Fibroblast of skin of scalp (primary cell): Measurements from ENCODE around the gene MIPOL1.
"Not testable (repeated sequence)": the region's sequence is repeated elsewhere in the genome, so short reads cannot be mapped to it uniquely, and the experiment has no call there.

ENCODE experiments used
- DNase-seq: peaks from one replicate; pipeline ENCODE4 v3.0.0-alpha.2; 2013

The MIPOL1 gene

GRCh38 chr14:37551119-37551518, 353.4 kb downstream of the MIPOL1 start:
- DNase-seq: no peak

- DNase-seq: no peak
Measured at GRCh38 chr14:37553935-37554550, 356.3 kb downstream of the MIPOL1 start.

GRCh38 chr14:37555596-37555995, 357.9 kb downstream of the MIPOL1 start:
- DNase-seq: not testable (repeated sequence)

DNA sequence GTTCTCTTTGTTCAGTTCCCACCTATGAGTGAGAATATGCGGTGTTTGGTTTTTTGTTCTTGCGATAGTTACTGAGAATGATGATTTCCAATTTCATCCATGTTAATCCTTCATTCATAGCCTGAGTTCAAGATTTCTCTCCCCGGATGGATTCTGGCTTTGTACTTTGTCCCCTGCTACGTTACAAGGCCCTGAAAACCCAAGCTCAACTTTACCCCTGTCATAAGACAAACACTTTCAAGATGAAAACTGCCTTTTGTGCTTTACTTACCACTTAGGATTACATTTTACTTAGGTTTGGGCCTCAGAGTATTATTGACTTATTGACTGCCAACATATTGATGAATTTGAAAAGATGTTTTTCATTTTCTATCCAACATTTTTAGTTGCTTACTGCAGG, 361.0 kb downstream of the MIPOL1 start:
- DNase-seq: no peak

- DNase-seq: no peak
Measured at GRCh38 chr14:37559386-37559785, 361.6 kb downstream of the MIPOL1 start.

DNA sequence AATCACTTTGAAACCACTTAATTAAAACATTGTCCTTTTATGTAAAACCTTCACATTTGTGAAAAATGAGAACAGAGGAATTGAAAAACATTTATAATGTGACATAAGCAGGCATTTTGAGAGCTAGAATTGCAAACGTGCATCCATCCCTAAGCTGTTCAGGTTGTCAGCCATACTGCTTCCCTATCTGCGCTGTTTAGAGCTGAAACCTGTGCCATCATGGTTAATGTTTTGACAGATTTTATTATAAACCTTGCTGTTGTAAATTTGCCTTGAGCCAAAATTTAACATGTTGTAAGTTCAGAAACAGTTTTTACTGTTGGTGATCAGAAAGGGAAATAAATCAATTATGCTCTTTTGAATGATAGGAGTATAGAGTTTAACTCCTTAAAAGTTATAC, 365.5 kb downstream of the MIPOL1 start:
- no peak for DNase-seq

DNA sequence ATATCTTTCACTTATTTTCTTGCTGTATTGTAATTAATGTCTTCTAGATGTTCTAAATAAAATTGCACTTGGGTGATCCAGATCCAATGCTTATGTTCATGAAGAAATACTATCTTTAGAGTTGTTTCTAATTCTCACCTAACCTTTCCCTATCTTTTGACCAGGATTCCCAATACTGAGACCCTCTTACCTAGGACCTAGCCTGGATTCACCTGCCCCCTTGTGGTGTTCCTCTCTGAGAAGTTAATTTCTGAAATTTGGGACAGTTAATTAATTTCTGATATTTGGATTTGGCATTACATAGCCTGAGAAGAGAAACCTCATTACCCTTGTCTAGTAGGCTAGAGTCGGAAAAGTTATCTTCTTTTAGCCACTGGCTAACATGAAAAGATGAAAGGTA, 367.8 kb downstream of the MIPOL1 start:
- DNase-seq: no peak

- DNase-seq: no peak
Measured at GRCh38 chr14:37566811-37567371, 369.2 kb downstream of the MIPOL1 start.

DNA sequence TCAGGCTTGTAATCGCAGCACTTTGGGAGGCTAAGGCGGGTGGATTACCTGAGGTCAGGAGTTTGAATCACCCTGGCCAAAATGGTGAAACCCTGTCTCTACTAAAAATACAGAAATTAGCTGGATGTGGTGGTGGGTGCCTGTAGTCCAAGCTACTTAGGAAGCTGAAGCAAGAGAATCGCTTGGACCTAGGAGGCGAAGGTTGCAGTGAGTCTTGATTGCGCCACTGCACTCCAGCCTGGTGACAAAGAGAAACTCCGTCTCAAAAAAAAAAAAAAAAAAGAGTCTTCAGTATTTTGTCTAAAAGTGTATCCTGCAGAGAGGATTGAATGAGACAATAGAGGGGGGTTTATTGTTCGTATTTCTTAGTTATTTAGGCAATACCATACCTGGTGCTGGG, 372.0 kb downstream of the MIPOL1 start:
- DNase-seq: no peak

- DNase-seq: no peak
Measured at GRCh38 chr14:37571391-37571790, 373.7 kb downstream of the MIPOL1 start.

- DNase-seq: peak; percentile 33
Measured at GRCh38 chr14:37573356-37573755, 375.6 kb downstream of the MIPOL1 start.

DNA sequence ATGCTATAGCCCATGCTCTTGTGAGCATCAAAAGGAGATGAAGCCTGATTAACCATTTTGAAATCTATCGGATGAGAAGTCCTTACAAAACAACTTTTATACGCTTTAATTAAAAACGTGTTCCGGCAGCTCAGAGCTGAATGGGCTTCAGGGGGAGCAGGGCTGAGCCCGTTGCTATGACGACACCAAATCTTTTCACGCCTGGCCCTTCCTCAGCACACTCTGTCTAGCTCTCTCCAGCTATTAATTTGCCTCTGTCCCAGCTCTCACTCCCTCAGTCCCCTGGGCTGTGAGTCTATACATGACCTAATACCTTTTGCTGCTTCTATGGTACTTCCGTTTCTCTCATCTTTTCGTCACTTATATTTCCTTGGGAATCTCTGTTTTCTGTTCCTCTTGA, 381.5 kb downstream of the MIPOL1 start:
- DNase-seq: no peak

GRCh38 chr14:37580146-37580545, 382.4 kb downstream of the MIPOL1 start:
- no peak for DNase-seq

DNA sequence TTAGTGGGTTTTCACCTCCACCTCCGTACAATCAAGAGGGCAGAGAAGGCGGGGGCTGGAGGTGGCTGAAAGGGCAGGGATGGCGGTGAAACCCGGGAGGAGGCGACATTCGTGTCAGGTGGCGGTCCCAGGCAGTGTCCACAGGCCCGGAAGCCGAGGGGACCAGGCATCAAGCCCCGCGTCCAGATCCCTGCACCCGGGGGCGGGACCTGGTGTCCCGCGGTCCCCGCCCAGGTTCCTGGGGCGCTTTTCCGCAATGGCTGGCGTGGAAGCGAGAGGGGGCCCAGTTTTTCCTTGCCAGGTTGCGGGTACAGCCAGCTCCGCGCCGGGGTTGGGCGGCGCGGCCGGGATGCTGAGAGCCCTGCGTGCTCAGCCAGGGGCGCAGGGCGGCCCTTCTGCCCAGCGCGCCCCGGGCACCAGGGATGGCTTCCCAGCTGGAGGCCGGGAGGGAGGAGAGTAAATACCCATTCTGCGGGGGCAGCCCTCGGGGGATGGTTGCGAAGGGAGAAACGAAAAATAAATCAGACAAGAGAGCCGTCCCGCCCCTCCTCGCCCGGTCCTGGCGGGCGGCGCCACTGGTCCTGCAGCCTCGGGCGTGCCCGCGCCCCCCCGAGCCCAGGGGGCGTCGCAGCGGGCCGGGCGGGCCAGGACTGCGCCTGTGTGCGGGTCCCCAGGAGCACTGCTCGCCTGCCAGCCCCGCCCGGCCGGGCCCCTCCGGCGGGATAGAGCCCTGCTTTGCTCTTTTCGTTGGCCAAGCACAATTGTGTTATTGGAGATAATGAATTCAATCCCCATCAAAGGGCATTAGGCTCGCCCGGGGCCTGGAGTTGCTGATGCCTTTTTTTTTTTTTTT, 385.8 kb downstream of the MIPOL1 start:
- no peak for DNase-seq

DNA sequence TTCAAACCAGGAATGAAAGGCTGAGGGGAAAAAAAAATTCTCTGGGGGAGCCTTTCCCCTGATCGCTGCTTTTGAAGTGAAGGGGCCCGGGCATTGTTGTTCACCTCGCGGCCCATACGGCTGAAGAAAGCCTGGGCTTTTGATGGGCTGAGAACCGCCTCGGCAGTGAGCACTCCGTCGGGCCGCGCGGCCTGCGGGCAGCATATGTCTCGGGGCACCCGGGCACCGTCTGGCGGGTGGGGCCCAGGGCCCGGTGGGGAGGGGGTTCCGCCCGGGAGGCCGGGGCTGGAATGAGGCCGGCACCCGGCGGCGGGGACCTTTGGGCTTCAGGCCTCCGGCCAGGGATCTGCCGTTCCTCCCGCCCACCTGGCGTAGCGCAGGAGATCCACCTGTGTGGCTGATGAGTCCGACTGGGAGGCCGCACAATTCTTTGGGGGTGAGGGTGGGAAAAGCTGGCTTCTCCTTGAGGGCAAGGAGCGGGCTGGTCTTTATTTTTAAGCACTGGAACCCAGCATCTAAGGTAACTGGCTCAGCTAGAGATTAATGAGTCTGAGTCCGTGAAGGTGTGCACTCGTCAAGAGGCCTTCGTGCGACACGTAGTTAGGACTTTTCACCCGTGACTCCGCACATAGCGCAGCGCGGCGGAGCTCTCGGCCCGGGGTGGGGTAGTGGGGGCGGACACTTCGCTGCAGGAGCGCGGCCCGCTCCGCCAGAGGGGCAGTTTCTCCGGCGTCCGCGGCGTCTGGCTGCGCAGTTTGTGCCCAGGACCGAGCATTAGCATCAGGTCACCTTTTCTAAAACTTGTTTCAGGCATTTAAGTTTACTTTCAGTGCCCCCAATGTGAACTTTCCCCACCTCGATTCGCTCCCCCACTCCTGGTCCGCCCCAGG, 386.7 kb downstream of the MIPOL1 start:
- no peak for DNase-seq

DNA sequence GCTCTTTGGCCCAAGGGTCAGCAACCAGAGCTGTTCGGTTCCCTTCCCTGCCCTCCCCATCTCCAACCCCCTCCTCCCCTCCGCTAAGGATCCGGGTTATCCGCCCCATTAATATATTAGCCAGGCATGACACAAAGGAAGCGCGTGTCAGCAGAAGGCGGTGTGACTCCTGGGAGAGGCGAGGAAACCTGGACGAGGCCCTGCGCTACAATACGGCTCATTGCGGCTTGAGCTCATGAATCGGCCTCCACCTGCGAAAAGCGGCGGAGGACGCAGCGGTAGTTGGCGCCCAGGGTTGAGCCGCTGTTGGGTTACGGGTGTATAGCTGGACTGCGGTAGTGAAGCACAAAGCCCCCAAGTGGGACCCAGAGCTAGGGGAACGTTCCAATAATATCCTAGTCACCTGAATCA, 387.4 kb downstream of the MIPOL1 start:
- no peak for DNase-seq

GRCh38 chr14:37585971-37586796, 388.4 kb downstream of the MIPOL1 start:
- DNase-seq: no peak

- no peak for DNase-seq
Measured at GRCh38 chr14:37586797-37587130, 389.0 kb downstream of the MIPOL1 start.

DNA sequence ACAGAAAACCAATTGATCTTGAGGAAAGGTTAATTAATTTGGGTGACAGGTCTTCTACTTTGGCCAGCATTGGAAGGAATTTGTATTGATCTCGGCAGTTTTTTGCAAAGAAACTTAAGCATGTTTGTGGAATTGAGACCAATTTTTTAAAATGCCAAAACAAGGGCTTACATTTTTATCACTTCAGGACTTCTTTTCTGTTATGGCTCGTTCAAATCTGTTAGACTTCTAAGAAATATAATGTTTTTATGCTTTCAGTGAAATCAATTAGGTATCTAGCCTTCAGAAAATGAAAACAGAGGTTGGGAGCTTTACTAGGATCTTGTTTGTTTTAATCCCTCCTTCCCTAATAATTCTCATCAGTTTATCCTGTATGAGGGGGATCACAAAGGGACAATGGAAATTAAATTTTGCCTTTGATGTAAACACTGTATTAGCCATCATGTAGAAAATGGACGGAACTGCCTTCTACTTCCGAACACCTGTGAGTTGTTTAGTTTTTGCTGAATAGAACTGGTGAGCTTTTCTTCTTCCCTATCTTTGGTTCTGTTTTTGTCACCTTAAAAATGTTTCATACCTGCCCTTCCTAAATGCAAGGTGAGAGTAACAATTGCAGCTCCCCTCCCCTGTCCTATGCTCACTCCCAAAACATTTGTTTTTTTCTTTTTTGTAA, 389.5 kb downstream of the MIPOL1 start:
- DNase-seq: no peak

- no peak for DNase-seq
Measured at GRCh38 chr14:37587881-37588666, 390.3 kb downstream of the MIPOL1 start.

GRCh38 chr14:37588667-37588955, 390.9 kb downstream of the MIPOL1 start:
- DNase-seq: no peak
